Pons (tissue), 1 donor: ENCODE measurements around the gene BRSK1.

ENCODE experiments used
- DNase-seq: peaks from one replicate; pipeline ENCODE4 v3.0.0-alpha.2; 2016; ENCODE audit warnings: low spot score

Gene BRSK1

DNA sequence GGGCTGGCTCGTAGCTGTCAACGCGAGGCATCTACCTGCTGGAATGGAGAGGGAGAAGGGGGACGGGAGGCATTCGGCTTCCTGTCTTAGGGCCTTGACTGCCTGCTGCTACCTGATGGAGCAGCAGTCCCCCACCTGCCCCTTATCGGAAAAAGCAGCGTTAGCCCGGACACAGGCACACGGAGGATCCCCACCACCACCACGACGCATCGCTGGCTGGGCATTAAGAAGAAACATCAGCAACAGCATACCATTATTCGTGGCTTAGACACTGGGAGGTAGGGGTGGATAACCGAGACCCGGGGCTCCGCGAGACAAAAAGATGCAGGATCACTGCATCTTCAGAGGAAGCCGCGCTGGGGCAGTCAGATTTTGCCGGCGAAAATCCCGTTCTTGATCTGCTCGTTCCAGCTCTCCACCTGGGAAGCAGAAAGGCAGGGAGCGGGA lies 69.6 kb downstream of the BRSK1 start:
- DNase-seq, result no peak

DNA sequence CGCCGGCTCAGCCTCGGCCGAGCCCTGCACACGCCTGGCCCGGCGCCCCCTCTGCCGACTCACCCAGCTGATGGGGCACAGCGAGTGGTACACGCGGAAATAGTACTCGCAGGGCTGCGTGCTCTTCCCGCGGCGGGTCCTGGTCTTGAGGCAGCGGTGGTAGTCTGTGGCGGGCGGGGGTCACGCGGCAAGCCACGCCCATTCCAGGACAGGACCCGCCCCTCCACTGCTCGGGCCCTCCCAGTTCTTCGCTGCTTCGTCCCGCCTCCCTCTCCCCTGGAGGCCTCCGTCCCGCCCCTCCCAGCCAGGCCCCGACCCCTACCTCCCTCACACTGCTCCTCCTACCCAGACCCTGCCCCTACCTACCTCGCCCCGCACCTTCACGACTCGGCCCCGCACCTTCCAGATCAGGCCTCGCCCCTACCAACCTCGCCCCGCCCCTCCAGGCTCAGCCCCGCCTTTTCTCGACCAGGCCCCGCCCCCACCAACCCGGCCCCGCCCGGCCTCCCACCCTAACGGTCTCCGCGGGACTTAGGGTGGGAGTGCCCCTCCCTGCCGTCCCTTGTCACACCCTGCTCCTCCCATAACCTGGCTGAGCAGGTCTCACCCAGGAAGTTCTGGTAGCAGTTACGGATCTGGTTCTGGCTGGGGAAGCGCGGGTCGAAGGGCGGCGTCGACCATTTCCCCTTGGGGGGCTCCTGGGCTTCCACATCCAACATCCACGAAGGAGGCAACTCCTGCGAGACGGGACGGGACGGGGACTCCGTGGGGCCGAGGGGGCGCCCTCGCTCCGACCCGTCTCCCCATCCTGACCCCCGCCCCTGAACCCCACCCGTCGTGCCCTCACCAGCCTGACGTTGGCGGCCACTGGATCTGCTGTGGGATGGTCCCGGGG lies 70.3 kb downstream of the BRSK1 start:
- no peak for DNase-seq

DNA sequence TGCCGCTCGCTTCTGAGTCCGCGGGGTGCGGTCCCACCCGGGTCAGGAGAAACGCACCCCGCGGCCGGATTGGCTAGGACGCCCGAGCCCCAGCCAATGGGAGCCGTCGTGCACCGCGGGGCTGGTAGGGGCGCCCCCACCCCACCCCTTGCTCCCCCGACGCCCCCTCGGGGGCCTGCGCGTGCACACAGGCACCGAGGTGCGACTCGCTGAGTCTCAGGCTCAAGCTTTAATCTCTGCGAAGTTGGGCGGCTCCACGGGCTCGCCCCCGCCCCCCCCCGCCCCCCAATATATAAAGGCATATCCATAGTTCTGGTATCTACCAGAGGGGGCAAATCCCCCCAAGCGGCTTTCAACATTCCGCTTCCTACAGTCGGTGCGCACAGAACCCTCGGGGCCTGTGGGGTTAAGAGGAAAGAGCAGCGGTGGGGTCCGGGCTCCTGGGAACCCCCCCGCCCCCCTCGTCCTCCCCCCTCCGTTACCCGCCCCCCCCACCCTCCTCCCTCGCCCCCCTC lies 71.0 kb downstream of the BRSK1 start, which contains the start of gene COX6B2:
Gene COX6B2 (minus strand): TSS at position 22 of the 515 bp plus-strand sequence. CDS start 198 bp downstream, outside the sequence.
- DNase-seq, result no peak

DNA sequence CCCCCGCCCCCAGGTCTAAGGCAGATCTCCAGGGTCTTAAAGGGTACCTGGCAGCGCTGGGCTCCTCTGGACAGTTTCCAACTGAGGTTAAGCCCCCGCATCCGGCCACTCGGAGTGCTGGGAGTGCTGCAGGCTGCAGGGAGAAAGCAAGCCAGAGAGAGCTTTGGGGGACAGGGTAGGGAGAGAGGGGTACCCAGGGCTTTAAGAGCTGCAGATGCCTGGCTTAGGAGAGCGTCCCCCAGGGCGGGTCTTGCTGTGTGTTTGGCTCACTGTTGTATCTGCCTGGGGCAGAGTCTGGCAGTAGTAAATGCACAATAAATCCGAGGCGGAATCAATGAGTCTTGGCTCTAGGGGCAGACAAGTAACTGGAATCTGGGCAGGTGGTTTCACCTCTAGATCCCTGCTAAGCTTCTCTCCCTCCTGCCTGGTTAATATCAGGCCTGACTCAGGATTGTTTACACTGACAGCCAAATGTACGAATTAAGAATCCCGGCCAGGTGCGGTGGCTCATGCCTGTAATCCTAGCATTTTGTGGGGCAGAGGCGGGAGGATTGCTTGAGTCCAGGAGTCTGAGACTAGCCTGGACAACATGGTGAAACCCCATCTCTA lies 71.5 kb downstream of the BRSK1 start:
- no peak for DNase-seq

DNA sequence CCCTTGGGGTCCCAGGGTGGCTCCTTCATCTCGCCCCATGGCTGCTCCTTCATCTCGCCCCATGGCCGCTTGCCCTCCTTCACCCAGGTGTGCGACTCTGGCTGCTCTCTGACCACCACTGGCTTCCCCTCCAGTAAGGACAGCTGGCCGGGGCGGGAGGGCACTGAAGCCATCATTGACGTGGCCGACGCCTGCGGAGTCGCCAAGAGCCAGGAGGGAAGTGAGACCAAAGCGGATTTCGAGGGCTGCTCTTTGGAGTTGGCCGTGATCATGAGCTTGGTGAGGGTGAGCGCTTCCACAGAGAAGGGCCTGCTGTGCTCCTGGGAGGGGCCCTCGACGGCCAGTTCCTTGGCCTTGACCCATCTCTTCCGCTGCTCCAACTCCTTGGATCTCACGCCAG lies 74.7 kb downstream of the BRSK1 start:
- DNase-seq, result no peak

DNA sequence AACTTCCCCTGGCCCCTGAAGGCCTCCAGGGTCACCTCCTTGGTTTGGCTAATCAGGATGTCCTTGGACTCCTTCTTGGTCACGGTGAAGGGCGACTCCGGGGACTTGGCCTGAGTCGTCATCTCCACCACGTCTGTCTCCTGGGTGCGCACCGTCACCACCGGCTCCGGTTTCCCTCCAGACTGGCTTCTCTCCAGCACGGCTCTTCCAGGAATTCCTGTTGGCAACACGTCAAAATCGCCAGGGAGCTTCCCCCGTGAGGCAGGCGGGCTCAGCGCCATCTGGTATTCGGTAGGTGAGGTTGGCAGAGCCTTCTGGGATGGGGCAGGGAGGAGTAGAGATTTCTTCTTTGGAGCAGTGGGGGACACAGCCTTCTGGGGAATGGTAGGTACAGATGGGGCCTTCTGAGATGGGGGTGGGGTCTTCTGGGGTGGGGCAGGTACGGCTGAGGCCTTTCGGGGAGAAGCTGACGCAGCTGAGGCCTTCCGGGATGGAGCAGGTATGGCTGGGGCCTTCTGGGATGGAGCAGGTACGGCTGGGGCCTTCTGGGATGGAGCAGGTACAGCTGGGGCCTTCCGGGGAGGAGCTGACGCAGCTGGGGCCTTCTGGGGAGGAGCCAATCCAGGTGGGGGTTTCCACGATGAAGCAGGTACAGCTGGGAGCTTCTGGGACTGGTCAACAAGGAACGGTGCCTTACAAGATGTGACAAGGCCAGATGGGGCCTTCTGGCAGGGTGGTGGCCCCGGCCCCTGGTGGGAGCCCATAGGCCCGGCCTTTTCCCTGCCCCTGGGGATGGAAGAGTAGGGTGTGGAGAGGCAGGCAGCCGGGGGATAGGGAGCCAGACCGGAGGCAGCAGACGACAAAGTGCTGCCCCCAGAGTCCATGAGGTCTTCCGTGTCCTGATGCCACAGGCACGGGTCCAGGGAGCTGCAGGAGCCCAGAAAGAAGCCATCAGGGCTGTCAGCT lies 75.4 kb downstream of the BRSK1 start:
- DNase-seq, result no peak

DNA sequence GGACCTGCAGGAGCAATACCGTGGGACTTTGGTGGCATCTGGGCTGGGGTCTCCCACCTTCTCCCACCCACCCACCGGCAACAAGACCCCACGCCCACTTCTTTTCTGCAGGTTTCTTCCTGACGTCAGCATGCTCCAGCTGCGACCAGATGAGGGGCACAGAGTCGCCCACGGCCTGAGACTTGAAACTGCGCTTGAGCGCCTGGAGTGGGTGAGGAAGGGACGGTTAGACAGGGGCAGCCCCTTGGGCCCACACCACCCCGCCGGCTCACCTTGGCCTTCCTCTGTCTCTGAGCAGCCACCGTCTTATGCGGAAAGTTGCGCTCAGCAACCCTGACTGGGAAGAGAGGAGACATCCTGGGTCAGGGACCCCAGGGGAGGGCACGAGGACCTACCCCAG lies 77.1 kb downstream of the BRSK1 start:
- no peak for DNase-seq
